Endothelial cell of umbilical vein (primary cell): Measurements from ENCODE around the gene TSKU. TPM values are rescaled to one million over a fixed set of nuclear protein-coding genes. Genes with fewer than 3 reads are reported as not detected.

Experiments
- BruUV-seq: library from RNA; stranded (reverse); fragments of 400-500 nt; replicated peaks from 2 replicates; lab custom pipeline; 2021; lab: Mats Ljungman, UMichigan
- CTCF ChIA-PET: fragments of 300-600, 350-600 bp; sonication (Branson Sonifier 250); formaldehyde crosslinking; loops from one replicate; lab custom pipeline; 2021; ENCODE audit warnings: antibody characterized with exemption, inconsistent platforms; lab: Charles Lee
- POLR2A ChIA-PET: fragments of 300-600, 350-600 bp; sonication (Branson Sonifier 250); formaldehyde crosslinking; loops from one replicate; lab custom pipeline; 2021; ENCODE audit warnings: antibody characterized with exemption, inconsistent platforms; lab: Charles Lee
- DNase-seq: peaks from one replicate; pipeline ENCODE4 v3.0.0-alpha.2; 2011; ENCODE audit warnings: low read depth, low spot score
- FAIRE-seq: peaks from 2 replicates; lab custom pipeline; 2011; peaks lifted over from hg19 to GRCh38; lab: Jason Lieb, UNC
- H2AFZ ChIP-seq: 2 replicates; pipeline ENCODE4 v1.6.0; 2012; ENCODE audit warnings: low read depth, low read length, control low read depth, inconsistent platforms
- H3K27ac ChIP-seq: 2 replicates; pipeline ENCODE4 v1.5.1; 2011; ENCODE audit warnings: low read depth, mild to moderate bottlenecking, control low read depth, low read length, moderate library complexity; ENCODE audit not compliant: insufficient read depth
- H3K27me3 ChIP-seq, 2 experiments: 2 replicates each; pipeline versions ENCODE4 v1.6.0 to v1.6.1; 2011; ENCODE audit warnings: low read length in 2 of 2, mixed read lengths in 1 of 2; ENCODE audit not compliant: control insufficient read depth in 2 of 2, insufficient read depth in 2 of 2
- H3K36me3 ChIP-seq, 2 experiments: 2 replicates in 1 of 2; 3 replicates in 1 of 2; pipeline ENCODE4 v1.5.1; 2011; ENCODE audit warnings: low read length in 2 of 2, mild to moderate bottlenecking in 1 of 2, moderate library complexity in 1 of 2; ENCODE audit not compliant: control insufficient read depth in 2 of 2, insufficient read depth in 2 of 2; ENCODE audit errors: extremely low read depth in 1 of 2
- H3K4me1 ChIP-seq: 3 replicates; pipeline ENCODE4 v1.5.1; 2011; ENCODE audit warnings: mild to moderate bottlenecking, low read length; ENCODE audit not compliant: control insufficient read depth, insufficient read depth; ENCODE audit errors: extremely low read depth
- H3K4me2 ChIP-seq: 2 replicates; pipeline ENCODE4 v1.6.1; 2011; ENCODE audit warnings: low read length, control low read depth, mixed read lengths; ENCODE audit not compliant: insufficient read depth
- H3K4me3 ChIP-seq, 3 experiments: fragments of 200-600 bp in 1 of 3; sonication (generic), shearing (Covaris generic) in 1 of 3; replicated peaks in 1 of 3; 2 replicates each; pipeline ENCODE4 v1.5.1; 2011 to 2016; ENCODE audit warnings: control low read depth in 3 of 3, low read length in 3 of 3, mild to moderate bottlenecking in 2 of 3, inconsistent platforms in 1 of 3, low read depth in 1 of 3, moderate library complexity in 1 of 3; ENCODE audit not compliant: insufficient read depth in 1 of 3
- H3K79me2 ChIP-seq: 2 replicates; pipeline ENCODE4 v1.6.0; 2012; ENCODE audit warnings: low read length, inconsistent platforms; ENCODE audit not compliant: control insufficient read depth, insufficient read depth
- H3K9ac ChIP-seq: replicated peaks from 2 replicates; pipeline ENCODE3; 2011; ENCODE audit warnings: low read length, control low read depth; ENCODE audit not compliant: insufficient read depth; ENCODE audit errors: extremely low read depth
- H3K9me1 ChIP-seq: replicated peaks from 3 replicates; pipeline ENCODE4 v1.6.0; 2011; ENCODE audit warnings: mild to moderate bottlenecking, low read length; ENCODE audit not compliant: control insufficient read depth, insufficient read depth; ENCODE audit errors: extremely low read depth
- H3K9me3 ChIP-seq: replicated peaks from 2 replicates; pipeline ENCODE4 v1.5.1; 2012; ENCODE audit warnings: low read length, inconsistent platforms; ENCODE audit not compliant: control insufficient read depth, insufficient read depth
- H4K20me1 ChIP-seq: replicated peaks from 2 replicates; pipeline ENCODE3; 2011; ENCODE audit warnings: mild to moderate bottlenecking, low read length; ENCODE audit not compliant: control insufficient read depth, insufficient read depth; ENCODE audit errors: extremely low read depth
- EZH2 ChIP-seq: IDR thresholded peaks from 2 replicates; pipeline ENCODE4 v1.6.1; 2012; ENCODE audit warnings: borderline replicate concordance, low read depth, mild to moderate bottlenecking, moderate library complexity, low read length, inconsistent platforms; ENCODE audit not compliant: severe bottlenecking
- FOS ChIP-seq: IDR thresholded peaks from 2 replicates; pipeline ENCODE4 v1.6.1; 2011; ENCODE audit warnings: mild to moderate bottlenecking, low read length, moderate library complexity, borderline replicate concordance; ENCODE audit not compliant: insufficient read depth
- GATA2 ChIP-seq: IDR thresholded peaks from 2 replicates; pipeline ENCODE4 v1.7.0; 2011; ENCODE audit warnings: low read depth, mild to moderate bottlenecking, moderate library complexity, mixed read lengths, low read length; ENCODE audit not compliant: insufficient read length, insufficient read depth
- JUN ChIP-seq: IDR thresholded peaks from 2 replicates; pipeline ENCODE4 v1.6.1; 2011; ENCODE audit warnings: borderline replicate concordance, low read depth; ENCODE audit not compliant: insufficient read length, insufficient read depth
- MYC ChIP-seq: IDR thresholded peaks from one replicate; pipeline ENCODE4 v1.6.1; 2011; ENCODE audit warnings: mild to moderate bottlenecking, low read depth, low read length
- POLR2A ChIP-seq: IDR thresholded peaks from 2 replicates; pipeline ENCODE4 v1.6.1; 2012; ENCODE audit warnings: low read depth, mild to moderate bottlenecking, control low read depth, low read length
- POLR2AphosphoS5 ChIP-seq: IDR thresholded peaks from 2 replicates; pipeline ENCODE4 v1.6.1; 2012; ENCODE audit warnings: low read depth, mild to moderate bottlenecking, control low read depth, low read length, moderate library complexity; ENCODE audit not compliant: insufficient read depth
- dilution Hi-C: fragments of 300-500 bp; cut with MboI; formaldehyde crosslinking; loops from one replicate; pipeline ENCODE4 v1.15.0; 2019; ENCODE audit warnings: low sequenced_read_pairs; ENCODE audit not compliant: extremely low pct_ligation_motif_present
- intact Hi-C: fragments of 100-400 bp; cut with micrococcal nuclease; formaldehyde crosslinking; loops from one replicate; pipeline ENCODE4 v1.10.0; 2022
- polyA plus RNA-seq, 4 experiments: library from polyadenylated mRNA; depleted of rRNA in 3 of 4; stranded (reverse) in 3 of 4; unstranded in 1 of 4; fragments of >200 nt; gene quantifications; 2 replicates each; pipeline versions ENCODE4 v1.2.1 to v1.2.3, GENCODE V29; 2011 to 2012; ENCODE audit warnings: missing spikeins in 1 of 4
- total RNA-seq: library from RNA; stranded (reverse); gene quantifications from 2 replicates; pipeline ENCODE4 v1.2.3, GENCODE V29; 2021
- TF ChIP-seq, protein P1 (sequence below): IDR thresholded peaks from 2 replicates; pipeline ENCODE4 v1.6.1; 2011; ENCODE audit not compliant: insufficient read depth, insufficient read length
- TF ChIP-seq, protein P2 (sequence below), 2 donors: IDR thresholded peaks; 1 replicate in 1 of 2; 2 replicates in 1 of 2; pipeline ENCODE4 v1.5.1; 2011; ENCODE audit warnings: low read length in 2 of 2, mild to moderate bottlenecking in 2 of 2, moderate library complexity in 2 of 2, control low read depth in 1 of 2, inconsistent platforms in 1 of 2, low read depth in 1 of 2; ENCODE audit not compliant: insufficient read depth in 1 of 2; ENCODE audit errors: extremely low read depth in 1 of 2

Gene TSKU
- total and polyA plus RNA-seq, 2 donors (not counting 3 experiments of a cell fraction or from before 2014, with no cell fraction given): 16.2 to 21.2 TPM

DNA sequence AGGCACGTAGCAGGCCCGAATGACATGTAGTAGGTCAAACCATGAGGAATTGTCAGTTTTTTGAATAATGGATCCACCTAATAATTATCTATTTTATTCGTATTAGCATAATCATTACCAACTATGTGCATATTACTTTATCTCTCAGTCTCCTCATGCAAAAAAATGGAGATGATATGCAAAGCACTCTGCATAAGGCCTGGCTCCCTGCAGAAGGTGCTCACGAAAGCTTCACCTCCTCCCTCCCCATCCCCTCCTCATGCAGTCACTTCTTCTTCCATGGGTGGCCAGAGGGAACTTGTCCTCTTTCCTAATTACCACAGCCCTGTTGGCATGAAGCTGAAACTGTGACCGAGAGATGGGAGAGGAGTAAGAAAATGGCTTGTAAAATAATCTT is 20.8 kb upstream of the TSKU start:
- POLR2A ChIA-PET: interaction anchor here (0.6 kb wide), 1 partner anchor 9 kb away, joined by 3 read pairs; no protein-coding TSS in a partner anchor
- Histone ChIP-seq H3K9me1 (no peaks in the 10 kb centered on the region), H3K4me1 (peaks cover 16% of the 10 kb centered on the region), H3K27me3 (no peaks in the 10 kb centered on the region), H2AFZ (no peak overlapping the region), H3K9ac (no peak overlapping the region), H3K27ac (no peak overlapping the region), H3K4me2 (no peak overlapping the region), H3K79me2 (no peaks in the 10 kb centered on the region), H3K9me3 (no peaks in the 10 kb centered on the region), H3K4me3 (no peak overlapping the region), H3K36me3 (no peaks in the 10 kb centered on the region), H4K20me1 (no peaks in the 10 kb centered on the region)
- no TSS peak for BruUV-seq
- DNase-seq (no peak), FAIRE-seq (no peak)
- CTCF ChIA-PET: interaction anchor here (1.0 to 1.3 kb wide), 3 partner anchors 13 to 156 kb away, joined by 3 read pairs; no protein-coding TSS in a partner anchor
- intact Hi-C loops: loop anchor here (2.0 kb wide), 2 partner anchors 28 to 36 kb away; no protein-coding TSS in a partner anchor
- TF ChIP-seq, protein P1, sequence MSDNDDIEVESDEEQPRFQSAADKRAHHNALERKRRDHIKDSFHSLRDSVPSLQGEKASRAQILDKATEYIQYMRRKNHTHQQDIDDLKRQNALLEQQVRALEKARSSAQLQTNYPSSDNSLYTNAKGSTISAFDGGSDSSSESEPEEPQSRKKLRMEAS: no peak
- TF ChIP-seq JUN (no peak), POLR2A (no peak), FOS (no peak), EZH2 (no peak), MYC (no peak), GATA2 (no peak), POLR2AphosphoS5 (no peak)
- TF ChIP-seq, protein P2, sequence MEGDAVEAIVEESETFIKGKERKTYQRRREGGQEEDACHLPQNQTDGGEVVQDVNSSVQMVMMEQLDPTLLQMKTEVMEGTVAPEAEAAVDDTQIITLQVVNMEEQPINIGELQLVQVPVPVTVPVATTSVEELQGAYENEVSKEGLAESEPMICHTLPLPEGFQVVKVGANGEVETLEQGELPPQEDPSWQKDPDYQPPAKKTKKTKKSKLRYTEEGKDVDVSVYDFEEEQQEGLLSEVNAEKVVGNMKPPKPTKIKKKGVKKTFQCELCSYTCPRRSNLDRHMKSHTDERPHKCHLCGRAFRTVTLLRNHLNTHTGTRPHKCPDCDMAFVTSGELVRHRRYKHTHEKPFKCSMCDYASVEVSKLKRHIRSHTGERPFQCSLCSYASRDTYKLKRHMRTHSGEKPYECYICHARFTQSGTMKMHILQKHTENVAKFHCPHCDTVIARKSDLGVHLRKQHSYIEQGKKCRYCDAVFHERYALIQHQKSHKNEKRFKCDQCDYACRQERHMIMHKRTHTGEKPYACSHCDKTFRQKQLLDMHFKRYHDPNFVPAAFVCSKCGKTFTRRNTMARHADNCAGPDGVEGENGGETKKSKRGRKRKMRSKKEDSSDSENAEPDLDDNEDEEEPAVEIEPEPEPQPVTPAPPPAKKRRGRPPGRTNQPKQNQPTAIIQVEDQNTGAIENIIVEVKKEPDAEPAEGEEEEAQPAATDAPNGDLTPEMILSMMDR (IDR thresholded peaks at IDR 0.05; ENCODE audit: extremely low read depth in 1 of 2, insufficient read depth in 1 of 2, low read depth in 1 of 2, low read length in 2 of 2): no peak
- dilution Hi-C loops: no loop called here
